Glomerular visceral epithelial cell (primary cell): ENCODE measurements around the gene RAB2B.
"Not testable (repeated sequence)": the region's sequence is repeated elsewhere in the genome, so short reads cannot be mapped to it uniquely, and the experiment has no call there.

Experiments used
- DNase-seq: peaks from one replicate; pipeline ENCODE4 v3.0.0-alpha.2; 2016; ENCODE audit errors: extremely low spot score

Gene RAB2B

GRCh38 chr14:21494902-21495762 is 18.4 kb upstream of the RAB2B start:
- peak; percentile 21 for DNase-seq

GRCh38 chr14:21486640-21487087 is 9.9 kb upstream of the RAB2B start:
- DNase-seq, result no peak

- DNase-seq, result peak; percentile 85
These were observed 235 bp downstream of the RAB2B start for GRCh38 chr14:21476523-21476924.

- no peak for DNase-seq
These were observed 814 bp downstream of the RAB2B start for GRCh38 chr14:21475767-21476522.

- DNase-seq, result no peak
These were observed 9.1 kb downstream of the RAB2B start for GRCh38 chr14:21467616-21468015.

- DNase-seq, result peak; percentile 100
These were observed 20.7 kb downstream of the RAB2B start, which contains the start of gene CHD8 for GRCh38 chr14:21455912-21456667. Gene CHD8 (minus strand): TSS chr14:21456123. CDS start chr14:21431643, 24,480 bp downstream.

GRCh38 chr14:21455592-21455911 is 21.2 kb downstream of the RAB2B start:
- DNase-seq, result no peak

GRCh38 chr14:21454843-21455544 is 21.8 kb downstream of the RAB2B start:
- peak; percentile 27 for DNase-seq

- no peak for DNase-seq
These were observed 26.9 kb downstream of the RAB2B start for GRCh38 chr14:21449899-21450216.

- not testable (repeated sequence) for DNase-seq
These were observed 34.1 kb downstream of the RAB2B start for GRCh38 chr14:21442657-21443056.

- DNase-seq, result no peak
These were observed 35.9 kb downstream of the RAB2B start for GRCh38 chr14:21440859-21441258.

GRCh38 chr14:21437063-21437901 is 39.5 kb downstream of the RAB2B start:
- DNase-seq, result peak; percentile 99

GRCh38 chr14:21436567-21437062 is 40.1 kb downstream of the RAB2B start:
- DNase-seq, result no peak

GRCh38 chr14:21431126-21431525 is 45.6 kb downstream of the RAB2B start:
- no peak for DNase-seq

- peak; percentile 43 for DNase-seq
These were observed 47.8 kb downstream of the RAB2B start for GRCh38 chr14:21428930-21429329.

- no peak for DNase-seq
These were observed 50.1 kb downstream of the RAB2B start for GRCh38 chr14:21426692-21427091.

- no peak for DNase-seq
These were observed 57.2 kb downstream of the RAB2B start for GRCh38 chr14:21419528-21419927.

GRCh38 chr14:21415329-21415728 is 61.4 kb downstream of the RAB2B start:
- DNase-seq, result no peak

GRCh38 chr14:21414137-21414631 is 62.6 kb downstream of the RAB2B start:
- DNase-seq, result no peak
